ACHN (cell line): ENCODE measurements around the gene DSCAML1.
A peak's percentile ranks its signal among the peaks of the same experiment; 100 is the strongest.

ENCODE experiments used
- DNase-seq: peaks from one replicate; pipeline ENCODE4 v3.0.0-alpha.2; 2015
- in situ Hi-C: cut with HindIII; loops from 2 replicates; pipeline ENCODE4 v1.10.0; 2017; ENCODE audit warnings: low sequenced_read_pairs, low pct_ligation_motif_present, low pct_unique_long_range_greater_than_20kb

DSCAML1 gene

GRCh38 chr11:117618982-117619355 lies 178.0 kb downstream of the DSCAML1 start:
- in situ Hi-C loops, result no loop called here
- no peak for DNase-seq

GRCh38 chr11:117618302-117618981 lies 178.6 kb downstream of the DSCAML1 start:
- in situ Hi-C loops, result no loop called here
- DNase-seq, result no peak

GRCh38 chr11:117616979-117617378 lies 180.0 kb downstream of the DSCAML1 start:
- DNase-seq, result no peak
- in situ Hi-C loops, result no loop called here

- in situ Hi-C loops, result no loop called here
- peak; percentile 6 for DNase-seq
These were observed 182.3 kb downstream of the DSCAML1 start for GRCh38 chr11:117614728-117615127.

GRCh38 chr11:117613521-117613920 lies 183.5 kb downstream of the DSCAML1 start:
- in situ Hi-C loops, result no loop called here
- no peak for DNase-seq

- in situ Hi-C loops, result no loop called here
- DNase-seq, result no peak
These were observed 184.8 kb downstream of the DSCAML1 start for GRCh38 chr11:117612177-117612576.

- DNase-seq, result no peak
- in situ Hi-C loops, result no loop called here
These were observed 186.1 kb downstream of the DSCAML1 start for GRCh38 chr11:117610901-117611300.

GRCh38 chr11:117610045-117610444 lies 187.0 kb downstream of the DSCAML1 start:
- in situ Hi-C loops, result no loop called here
- peak; percentile 54 for DNase-seq

GRCh38 chr11:117607449-117607848 lies 189.6 kb downstream of the DSCAML1 start:
- no peak for DNase-seq
- in situ Hi-C loops, result no loop called here

GRCh38 chr11:117606790-117607189 lies 190.2 kb downstream of the DSCAML1 start:
- no peak for DNase-seq
- in situ Hi-C loops, result no loop called here

GRCh38 chr11:117606211-117606610 lies 190.8 kb downstream of the DSCAML1 start:
- in situ Hi-C loops, result no loop called here
- no peak for DNase-seq

GRCh38 chr11:117605331-117605730 lies 191.7 kb downstream of the DSCAML1 start:
- in situ Hi-C loops, result no loop called here
- DNase-seq, result no peak

GRCh38 chr11:117604336-117604995 lies 192.6 kb downstream of the DSCAML1 start:
- DNase-seq, result no peak
- in situ Hi-C loops, result no loop called here

- no peak for DNase-seq
- in situ Hi-C loops, result no loop called here
These were observed 193.1 kb downstream of the DSCAML1 start for GRCh38 chr11:117603932-117604331.

- DNase-seq, result no peak
- in situ Hi-C loops, result no loop called here
These were observed 195.9 kb downstream of the DSCAML1 start for GRCh38 chr11:117601006-117601708.

GRCh38 chr11:117600234-117600783 lies 196.7 kb downstream of the DSCAML1 start:
- in situ Hi-C loops, result no loop called here
- no peak for DNase-seq

- in situ Hi-C loops, result no loop called here
- DNase-seq, result peak; percentile 38
These were observed 199.9 kb downstream of the DSCAML1 start for GRCh38 chr11:117597071-117597470.

- in situ Hi-C loops, result no loop called here
- no peak for DNase-seq
These were observed 201.6 kb downstream of the DSCAML1 start for GRCh38 chr11:117595440-117595839.

- DNase-seq, result no peak
- in situ Hi-C loops, result no loop called here
These were observed 202.3 kb downstream of the DSCAML1 start for GRCh38 chr11:117594721-117595120.
